Lung (tissue), 12 donors: ENCODE measurements around the gene PTGFRN. TPM values are rescaled to one million over a fixed set of nuclear protein-coding genes. Genes with fewer than 3 reads are reported as not detected.

ENCODE experiments used
- ATAC-seq: fragments of 200-7000 bp; cut with Tn5 transposase; one replicate; pipeline ENCODE4 v1.9.1; 2020; ENCODE audit warnings: moderate number of reproducible peaks; ENCODE audit not compliant: insufficient read depth, low FRiP score
- DNase-seq, 3 donors: peaks; one replicate each; pipeline ENCODE4 v3.0.0-alpha.2; 2013 to 2017
- H3K27ac ChIP-seq, 2 donors: one replicate each; pipeline ENCODE4 v1.5.1; 2013; ENCODE audit warnings: mild to moderate bottlenecking in 2 of 2, moderate library complexity in 2 of 2, control low read depth in 1 of 2, inconsistent platforms in 1 of 2, low read depth in 1 of 2, low read length in 1 of 2
- H3K27me3 ChIP-seq, 3 donors: one replicate each; pipeline ENCODE4 v1.5.1; 2013; ENCODE audit warnings: low read length in 2 of 3; ENCODE audit not compliant: control insufficient read depth in 3 of 3, insufficient read depth in 3 of 3
- H3K36me3 ChIP-seq, 4 donors: one replicate each; pipeline ENCODE4 v1.5.1; 2013; ENCODE audit warnings: low read length in 4 of 4, mild to moderate bottlenecking in 1 of 4, moderate library complexity in 1 of 4; ENCODE audit not compliant: control insufficient read depth in 4 of 4, insufficient read depth in 4 of 4
- H3K4me1 ChIP-seq, 5 donors: one replicate each; pipeline ENCODE4 v1.5.1; 2013; ENCODE audit warnings: low read length in 5 of 5, mild to moderate bottlenecking in 2 of 5, moderate library complexity in 1 of 5; ENCODE audit not compliant: control insufficient read depth in 5 of 5, insufficient read depth in 5 of 5
- H3K4me3 ChIP-seq: one replicate; pipeline ENCODE4 v1.5.1; 2013; ENCODE audit warnings: mild to moderate bottlenecking, control low read depth, moderate library complexity
- H3K9ac ChIP-seq, 2 donors: one replicate each; pipeline ENCODE4 v1.5.1; 2013; ENCODE audit warnings: low read length in 2 of 2, control low read depth in 1 of 2; ENCODE audit not compliant: insufficient read depth in 1 of 2
- H3K9me3 ChIP-seq, 4 donors: one replicate each; pipeline ENCODE4 v1.5.1; 2013; ENCODE audit warnings: low read length in 3 of 4, mild to moderate bottlenecking in 1 of 4, moderate library complexity in 1 of 4; ENCODE audit not compliant: control insufficient read depth in 4 of 4, insufficient read depth in 3 of 4
- WGBS, 2 donors: extraction: QIAGEN DNeasy Blood & Tissue Kit; methylation state at CpG; one replicate each; pipeline ENCODE4 v1.1.7; 2013; 5-methylcytosine and 5-hydroxymethylcytosine counted together
- polyA plus RNA-seq, 2 donors: library from polyadenylated mRNA; stranded (reverse); fragments of 200-250 nt; gene quantifications; one replicate each; pipeline ENCODE4 v1.2.1, GENCODE V29; 2013
- total RNA-seq, 2 donors: library from RNA; depleted of rRNA in 1 of 2; stranded (reverse); fragments of >200 nt in 1 of 2; gene quantifications; one replicate each; pipeline ENCODE4 v1.2.1, GENCODE V29; 2014 to 2021
- TF ChIP-seq, protein P1 (sequence below): IDR thresholded peaks from 2 replicates; pipeline ENCODE4 v1.5.1; 2012; ENCODE audit warnings: mild to moderate bottlenecking; ENCODE audit errors: control extremely low read depth, extremely low read depth
- donor health status: control.
- donor health status: control.
- donor health status: Bipolar disorder and iron deficiency.
- donor health status: healthy.
- donor health status: DM: yes; HTN: yes; CAD: no.

Gene PTGFRN
- total and polyA plus RNA-seq, 4 donors, result 8.0 to 51.7 (median 24.9) TPM

- H3K9me3 ChIP-seq, result no peaks in the 10 kb centered on the region
- DNase-seq (no peak), ATAC-seq (no peak)
- 91 to 94% methylated on average over 21 of the region's 21 CpGs for WGBS, 2 donors
- no peak overlapping the region for H3K27ac ChIP-seq
- TF ChIP-seq, protein P1, sequence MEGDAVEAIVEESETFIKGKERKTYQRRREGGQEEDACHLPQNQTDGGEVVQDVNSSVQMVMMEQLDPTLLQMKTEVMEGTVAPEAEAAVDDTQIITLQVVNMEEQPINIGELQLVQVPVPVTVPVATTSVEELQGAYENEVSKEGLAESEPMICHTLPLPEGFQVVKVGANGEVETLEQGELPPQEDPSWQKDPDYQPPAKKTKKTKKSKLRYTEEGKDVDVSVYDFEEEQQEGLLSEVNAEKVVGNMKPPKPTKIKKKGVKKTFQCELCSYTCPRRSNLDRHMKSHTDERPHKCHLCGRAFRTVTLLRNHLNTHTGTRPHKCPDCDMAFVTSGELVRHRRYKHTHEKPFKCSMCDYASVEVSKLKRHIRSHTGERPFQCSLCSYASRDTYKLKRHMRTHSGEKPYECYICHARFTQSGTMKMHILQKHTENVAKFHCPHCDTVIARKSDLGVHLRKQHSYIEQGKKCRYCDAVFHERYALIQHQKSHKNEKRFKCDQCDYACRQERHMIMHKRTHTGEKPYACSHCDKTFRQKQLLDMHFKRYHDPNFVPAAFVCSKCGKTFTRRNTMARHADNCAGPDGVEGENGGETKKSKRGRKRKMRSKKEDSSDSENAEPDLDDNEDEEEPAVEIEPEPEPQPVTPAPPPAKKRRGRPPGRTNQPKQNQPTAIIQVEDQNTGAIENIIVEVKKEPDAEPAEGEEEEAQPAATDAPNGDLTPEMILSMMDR, result no peak
- no peak overlapping the region for H3K4me3 ChIP-seq
- no peak overlapping the region for H3K9ac ChIP-seq
- H3K4me1 ChIP-seq, result peaks cover 0 to 19% (median 0%) of the 10 kb centered on the region in 5 donors
- H3K27me3 ChIP-seq, result no peaks in the 10 kb centered on the region
- H3K36me3 ChIP-seq, result peaks cover 2 to 8% (median 5%) of the 10 kb centered on the region in 4 donors
These were observed 39.7 kb downstream of the PTGFRN start for GRCh38 chr1:116949213-116949985.

DNA sequence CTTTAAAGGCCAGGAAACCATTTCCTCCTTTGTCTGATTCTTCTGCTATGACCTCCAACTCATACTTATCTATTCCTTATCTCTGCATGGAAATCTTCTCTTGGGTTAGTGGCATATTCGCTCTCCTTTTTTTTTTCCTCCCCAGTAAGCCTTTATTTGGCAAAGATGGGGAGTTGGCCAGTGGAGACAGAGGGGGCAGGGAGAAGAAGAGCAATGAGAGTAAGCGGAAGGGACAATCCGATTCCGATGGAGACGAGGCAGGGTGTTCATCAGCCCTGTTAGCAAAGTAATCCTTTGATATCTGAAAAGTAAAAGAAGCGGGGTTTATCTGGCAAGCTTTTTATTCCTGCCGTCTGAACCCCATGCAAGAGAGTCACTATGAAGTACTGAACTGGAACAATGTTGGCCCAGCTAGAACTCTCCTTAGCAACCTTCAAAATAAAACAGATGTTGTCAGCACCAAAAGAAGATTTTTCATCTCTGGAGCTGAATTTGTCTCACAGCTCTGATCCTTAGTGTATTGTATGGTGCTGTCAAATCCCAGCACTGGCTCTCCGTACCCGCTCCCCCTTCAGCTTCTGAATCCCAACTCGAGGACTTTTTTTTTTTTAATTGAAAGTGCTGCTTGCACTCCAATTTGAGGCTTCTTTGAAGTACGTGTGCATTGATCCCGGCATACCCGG lies 40.9 kb downstream of the PTGFRN start:
- ATAC-seq (no peak), DNase-seq (peak in 1 of 3 donors; percentile 22)
- Histone ChIP-seq H3K4me3 (no peak overlapping the region), H3K36me3 (peaks cover 2 to 6% (median 4%) of the 10 kb centered on the region in 4 donors), H3K9ac (no peak overlapping the region), H3K9me3 (no peaks in the 10 kb centered on the region), H3K27me3 (no peaks in the 10 kb centered on the region), H3K27ac (peak overlapping the region in 1 of 2 donors; percentile 64), H3K4me1 (peaks cover 0 to 19% (median 0%) of the 10 kb centered on the region in 5 donors)
- WGBS, 2 donors, result 69 to 84% methylated on average over 13 of the region's 13 CpGs
- TF ChIP-seq, protein P1, result no peak

DNA sequence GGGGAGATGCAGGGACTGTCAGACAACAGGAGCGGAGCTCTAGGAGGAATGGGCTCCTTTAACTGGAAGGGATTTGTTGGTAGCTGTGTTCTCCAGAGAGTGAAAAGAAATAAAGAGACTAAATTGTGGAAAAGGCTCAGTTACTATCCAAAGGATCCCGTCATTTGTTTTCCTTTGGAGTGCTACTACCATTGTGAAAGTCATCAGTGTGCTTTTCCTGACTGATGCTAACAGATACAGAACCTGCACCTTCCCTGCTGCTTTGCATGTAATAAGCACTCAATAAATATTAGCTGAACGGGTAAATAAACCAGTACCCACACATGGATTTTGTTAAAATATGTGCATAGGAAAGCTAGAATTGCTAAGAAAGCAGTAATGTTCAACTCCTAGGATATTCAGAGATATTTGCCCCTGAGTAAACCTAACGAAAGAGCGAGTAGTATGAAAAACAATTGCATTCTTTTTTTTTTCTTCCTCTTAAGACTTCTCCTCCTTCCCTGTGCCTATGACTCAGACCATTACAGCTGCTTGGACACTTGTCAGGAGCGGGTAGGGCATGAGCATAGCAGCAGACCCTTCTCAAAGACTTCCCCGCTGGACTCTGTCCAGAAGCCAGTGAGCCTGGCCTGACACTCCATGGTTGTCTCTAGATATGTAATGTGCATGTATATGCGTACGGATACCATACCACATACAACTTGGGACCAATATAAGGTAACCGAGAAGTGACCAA lies 41.7 kb downstream of the PTGFRN start:
- 80 to 91% methylated on average over 10 of the region's 10 CpGs for WGBS, 2 donors
- TF ChIP-seq, protein P1, result no peak
- Histone ChIP-seq H3K9ac (no peak overlapping the region), H3K4me3 (no peak overlapping the region), H3K36me3 (peaks cover 0 to 6% (median 2%) of the 10 kb centered on the region in 4 donors), H3K27me3 (no peaks in the 10 kb centered on the region), H3K4me1 (peaks cover 0 to 19% (median 3%) of the 10 kb centered on the region in 5 donors), H3K9me3 (no peaks in the 10 kb centered on the region), H3K27ac (peak overlapping the region in 1 of 2 donors; percentile 64)
- ATAC-seq, result peak; percentile 53
- no peak for DNase-seq
